A673 (cell line): ENCODE data around the gene NEMP1. TPM values are rescaled to one million over a fixed set of nuclear protein-coding genes. Genes with fewer than 3 reads are reported as not detected.
A peak's percentile ranks its signal among the peaks of the same experiment; 100 is the strongest.

ENCODE experiments used
- BruUV-seq: library from RNA; stranded (reverse); fragments of 400-500 nt; replicated peaks from 2 replicates; lab custom pipeline; 2021; lab: Mats Ljungman, UMichigan
- CTCF ChIA-PET: fragments of 300-600 bp; sonication (Branson Sonifier 250); formaldehyde crosslinking; loops from one replicate; lab custom pipeline; 2022; ENCODE audit warnings: antibody characterized with exemption; lab: Charles Lee
- POLR2A ChIA-PET: fragments of 300-600 bp; sonication (Branson Sonifier 250); formaldehyde crosslinking; loops from one replicate; lab custom pipeline; 2022; ENCODE audit warnings: antibody characterized with exemption; ENCODE audit not compliant: low non-redundant PET; lab: Charles Lee
- DNase-seq: peaks from one replicate; pipeline ENCODE4 v3.0.0-alpha.2; 2015; ENCODE audit warnings: low spot score
- H3K27ac ChIP-seq: fragments of 200-600 bp; sonication (generic); 2 replicates; pipeline ENCODE4 v1.5.1; 2016; ENCODE audit warnings: mixed run types, low read depth, mild to moderate bottlenecking, mixed read lengths, antibody characterized with exemption, low read length; ENCODE audit not compliant: poor library complexity, severe bottlenecking
- H3K27me3 ChIP-seq: fragments of 200-600 bp; sonication (generic); replicated peaks from 2 replicates; pipeline ENCODE4 v1.6.1; 2017; ENCODE audit warnings: mixed run types, low read depth, mild to moderate bottlenecking, mixed read lengths, antibody characterized with exemption, low read length; ENCODE audit not compliant: insufficient read depth, poor library complexity
- H3K36me3 ChIP-seq: fragments of 200-600 bp; sonication (generic); 2 replicates; pipeline ENCODE4 v1.6.1; 2016; ENCODE audit warnings: mixed run types, mild to moderate bottlenecking, mixed read lengths, antibody characterized with exemption, low read length; ENCODE audit not compliant: insufficient read depth, poor library complexity, severe bottlenecking
- H3K4me1 ChIP-seq: fragments of 200-600 bp; sonication (generic); 2 replicates; pipeline ENCODE4 v1.6.1; 2017; ENCODE audit warnings: mixed run types, mild to moderate bottlenecking, mixed read lengths, antibody characterized with exemption, low read length; ENCODE audit not compliant: insufficient read depth, poor library complexity, severe bottlenecking
- H3K4me3 ChIP-seq: fragments of 200-600 bp; sonication (generic); 2 replicates; pipeline ENCODE4 v1.5.1; 2016; ENCODE audit warnings: low read depth, mixed run types, mild to moderate bottlenecking, mixed read lengths, low read length; ENCODE audit not compliant: poor library complexity, severe bottlenecking
- H3K9me3 ChIP-seq: fragments of 200-600 bp; sonication (generic); 2 replicates; pipeline ENCODE4 v1.6.1; 2016; ENCODE audit warnings: mixed run types, low read depth, mild to moderate bottlenecking, mixed read lengths, antibody characterized with exemption, low read length; ENCODE audit not compliant: poor library complexity, severe bottlenecking
- CTCF ChIP-seq: fragments of 300-800, 200-600 bp; sonication (generic); conservative IDR thresholded peaks from 2 replicates; pipeline ENCODE4 v1.5.1; 2017; ENCODE audit warnings: low read depth, mild to moderate bottlenecking, antibody characterized with exemption, low read length, moderate library complexity, mixed read lengths
- EZH2 ChIP-seq: fragments of 200-600 bp; sonication (generic); IDR thresholded peaks from 2 replicates; pipeline ENCODE4 v1.6.1; 2017; ENCODE audit warnings: borderline replicate concordance, low read depth, mild to moderate bottlenecking, mixed read lengths, antibody characterized with exemption, low read length; ENCODE audit not compliant: poor library complexity, severe bottlenecking
- intact Hi-C: fragments of 100-400 bp; cut with micrococcal nuclease; formaldehyde crosslinking; loops from one replicate; pipeline ENCODE4 v1.10.0; 2022; ENCODE audit not compliant: unreplicated experiment
- total RNA-seq: library from RNA; stranded (reverse); gene quantifications from 2 replicates; pipeline ENCODE4 v1.2.3, GENCODE V29; 2021

The NEMP1 gene
- total RNA-seq, 1 experiment from 2014 or later, result 68.6 TPM

GRCh38 chr12:57087691-57088353, 9.2 kb upstream of the NEMP1 start:
- intact Hi-C loops, result loop anchor here (1.0 kb wide), 1 partner anchor 9 kb away; no protein-coding TSS in a partner anchor
- CTCF ChIA-PET, result no interaction called here
- H3K9me3 ChIP-seq, result no peaks in the 10 kb centered on the region
- H3K36me3 ChIP-seq, result peaks cover 24% of the 10 kb centered on the region
- H3K4me3 ChIP-seq, result peak overlapping the region; percentile 63
- TF ChIP-seq CTCF (no peak), EZH2 (no peak)
- peak; percentile 99 for DNase-seq
- no peaks in the 10 kb centered on the region for H3K27me3 ChIP-seq
- H3K4me1 ChIP-seq, result peaks cover 43% of the 10 kb centered on the region
- POLR2A ChIA-PET, result interaction anchor here (0.5 to 1.0 kb wide), 5 partner anchors 9 to 1244 kb away, joined by 3 to 11 read pairs (median 8); partner anchors contain the start of genes NEMP1 and STAT6
- peak overlapping the region; percentile 100 for H3K27ac ChIP-seq
- TSS peak; percentile 75 for BruUV-seq

DNA sequence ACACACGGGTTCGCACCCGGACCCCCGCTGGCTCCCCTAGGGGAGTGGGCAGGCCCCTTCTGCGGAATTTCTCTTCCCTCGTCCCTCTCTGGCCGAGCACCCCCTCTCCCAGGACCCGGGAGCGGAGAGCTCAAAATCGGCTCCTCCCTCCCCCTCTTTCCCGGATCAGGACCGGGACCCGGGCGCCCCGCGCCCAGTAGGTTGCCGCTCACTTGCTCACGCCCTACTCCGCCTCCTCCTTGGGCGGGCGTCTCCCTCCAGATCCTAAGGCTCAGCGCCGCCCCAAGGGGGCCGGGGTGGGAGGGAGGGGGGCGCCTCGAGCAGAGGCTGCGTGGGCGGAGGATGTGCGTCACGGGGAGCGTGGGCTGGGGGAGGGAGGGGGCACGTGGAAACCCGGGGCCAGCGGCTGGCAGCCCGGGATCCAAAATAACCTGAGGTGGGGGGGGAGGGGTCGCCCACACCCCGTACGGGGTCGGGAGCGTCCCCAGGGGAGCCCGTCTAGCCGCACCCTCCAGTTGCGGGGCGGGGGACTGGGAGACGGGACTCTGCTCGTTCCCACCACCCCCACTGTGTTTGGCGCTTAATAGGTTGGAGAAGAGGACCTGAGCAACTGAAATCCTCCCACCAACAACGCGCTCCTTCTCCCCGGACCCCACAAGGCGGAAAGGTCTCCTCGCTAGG, 8.6 kb upstream of the NEMP1 start:
- Histone ChIP-seq H3K36me3 (peaks cover 17% of the 10 kb centered on the region), H3K27me3 (no peaks in the 10 kb centered on the region), H3K4me1 (peaks cover 36% of the 10 kb centered on the region), H3K4me3 (peak overlapping the region; percentile 63), H3K27ac (peak overlapping the region; percentile 100), H3K9me3 (no peaks in the 10 kb centered on the region)
- intact Hi-C loops, result loop anchor here (1.0 kb wide), 1 partner anchor 8 kb away; no protein-coding TSS in a partner anchor
- ChIA-PET CTCF (interaction anchor here (1.1 kb wide), 1 partner anchor 25 kb away, joined by 4 read pairs; the partner anchor contains the start of gene STAT6), POLR2A (interaction anchor here (0.5 to 1.0 kb wide), 5 partner anchors 8 to 458 kb away, joined by 3 to 11 read pairs (median 4); partner anchors contain the start of genes NEMP1 and STAT6)
- TF ChIP-seq CTCF, result no peak
- TF ChIP-seq EZH2, result no peak
- BruUV-seq, result no TSS peak
- DNase-seq, result peak; percentile 98

DNA sequence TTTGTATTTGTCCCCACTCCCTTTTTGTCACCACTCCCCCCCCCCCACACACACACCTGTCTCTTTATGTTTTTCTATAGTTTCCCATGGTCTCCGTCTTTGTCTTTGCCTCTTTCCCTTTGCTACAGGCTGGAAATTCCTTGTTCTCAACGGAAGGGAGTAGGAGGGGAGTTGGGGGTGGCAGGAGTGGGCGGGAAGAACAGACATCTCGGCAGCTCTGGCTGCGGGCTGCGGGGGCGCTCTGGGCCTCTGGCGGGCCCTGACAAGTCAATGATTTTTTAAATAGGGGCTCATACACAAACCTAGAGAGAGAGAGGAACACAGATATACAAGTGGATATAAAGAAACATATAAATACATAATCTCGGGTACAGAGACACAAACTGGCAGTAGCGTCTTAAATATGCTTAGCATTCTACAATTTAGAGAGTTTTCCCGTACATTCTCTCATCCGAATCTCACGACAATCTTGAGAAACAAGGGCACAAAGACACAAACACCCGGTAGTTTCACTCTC, 8.0 kb upstream of the NEMP1 start:
- POLR2A ChIA-PET, result interaction anchor here (0.5 to 0.7 kb wide), 2 partner anchors 17 to 457 kb away, joined by 3 read pairs; no protein-coding TSS in a partner anchor
- DNase-seq, result peak; percentile 89
- H3K4me3 ChIP-seq, result peak overlapping the region; percentile 63

More for the DNA sequence above, 8.0 kb upstream of the NEMP1 start:
- BruUV-seq, result TSS peak; percentile 21
- intact Hi-C loops, result loop anchor here (1.0 kb wide), 1 partner anchor 7 kb away; no protein-coding TSS in a partner anchor
- CTCF ChIA-PET, result interaction anchor here (1.1 kb wide), 1 partner anchor 25 kb away, joined by 4 read pairs; the partner anchor contains the start of gene STAT6
- TF ChIP-seq EZH2 (no peak), CTCF (peak; percentile 66)
- H3K27me3 ChIP-seq, result no peaks in the 10 kb centered on the region
- peaks cover 31% of the 10 kb centered on the region for H3K4me1 ChIP-seq
- H3K9me3 ChIP-seq, result no peaks in the 10 kb centered on the region
- H3K27ac ChIP-seq, result peak overlapping the region; percentile 100
- peaks cover 11% of the 10 kb centered on the region for H3K36me3 ChIP-seq
